ENCODE data around the gene MAMDC4. TPM values are rescaled to one million over a fixed set of nuclear protein-coding genes. Genes with fewer than 3 reads are reported as not detected.

Gene MAMDC4
- total RNA-seq, 1 experiment from 2014 or later: 6.7 TPM

DNA sequence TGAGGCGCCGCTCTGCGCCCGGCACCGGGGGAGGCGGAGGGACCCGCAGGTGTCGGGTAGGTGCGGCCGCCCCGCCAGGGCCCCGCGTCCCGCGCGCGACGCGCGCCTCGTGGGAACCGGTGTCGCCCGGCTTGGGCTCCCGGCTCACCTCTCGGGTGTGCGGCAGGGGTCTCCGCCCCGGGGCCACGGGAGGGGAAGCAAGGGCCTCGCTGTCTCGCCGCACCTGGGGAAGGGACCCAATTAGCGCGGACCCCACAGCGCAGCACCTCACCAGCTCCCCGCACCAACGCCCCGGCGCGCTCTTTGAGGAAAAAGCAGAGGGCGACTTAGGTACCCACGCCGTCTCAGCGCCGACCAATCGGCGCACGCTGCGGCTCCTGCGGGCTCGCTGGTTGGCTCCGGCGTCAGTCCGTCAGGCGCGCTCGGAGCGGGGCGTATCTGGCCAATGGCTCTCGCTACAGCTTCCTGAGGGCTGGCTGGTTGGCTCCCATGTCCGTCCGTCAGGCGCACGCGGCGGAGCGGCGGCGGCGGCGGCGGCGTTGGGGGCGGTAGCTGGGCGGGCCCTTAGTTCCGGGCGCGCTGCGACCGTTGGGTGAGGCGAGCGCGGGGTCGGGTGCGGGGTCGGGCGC lies 33.9 kb downstream of the MAMDC4 start, which contains the start of gene TRAF2 (continued):
- TF ChIP-seq TEAD1 (CRISPR knock-in tag; IDR thresholded peaks at IDR 0.05) (peak; percentile 82), ZNF317 (CRISPR knock-in tag; IDR thresholded peaks at IDR 0.05; ENCODE audit: borderline replicate concordance, low read depth) (no peak), FOXK1 (CRISPR knock-in tag; IDR thresholded peaks at IDR 0.05) (no peak), MYBL2 (CRISPR knock-in tag; IDR thresholded peaks at IDR 0.05) (peak; percentile 60; the same call in 1 of the 2 replicates), IRF2 (CRISPR knock-in tag; IDR thresholded peaks at IDR 0.05; ENCODE audit: borderline replicate concordance, low read depth) (no peak), CREB1 (CRISPR knock-in tag; IDR thresholded peaks at IDR 0.05) (no peak), SMAD3 (CRISPR knock-in tag; IDR thresholded peaks at IDR 0.05; ENCODE audit: borderline replicate concordance) (no peak), CREM (CRISPR knock-in tag; IDR thresholded peaks at IDR 0.05) (peak; percentile 72; the same call in 1 of the 2 replicates), SMAD4 (CRISPR knock-in tag; IDR thresholded peaks at IDR 0.05) (no peak), TEAD4 (CRISPR knock-in tag; IDR thresholded peaks at IDR 0.05) (no peak), ELF4 (CRISPR knock-in tag; IDR thresholded peaks at IDR 0.05; ENCODE audit: low read depth) (no peak; the same call in 1 of the 2 replicates), ZNF138 (CRISPR knock-in tag; conservative IDR thresholded peaks at IDR 0.05) (no peak), GRHL2 (CRISPR knock-in tag; IDR thresholded peaks at IDR 0.05; ENCODE audit: insufficient replicate concordance, severe bottlenecking) (no peak), JAZF1 (CRISPR knock-in tag; IDR thresholded peaks at IDR 0.05) (no peak), RORB (CRISPR knock-in tag; IDR thresholded peaks at IDR 0.05) (no peak), FOXP1 (CRISPR knock-in tag; IDR thresholded peaks at IDR 0.05; ENCODE audit: borderline replicate concordance) (peak; percentile 74; the same call in 1 of the 2 replicates)
- TF ChIP-seq, protein P1, sequence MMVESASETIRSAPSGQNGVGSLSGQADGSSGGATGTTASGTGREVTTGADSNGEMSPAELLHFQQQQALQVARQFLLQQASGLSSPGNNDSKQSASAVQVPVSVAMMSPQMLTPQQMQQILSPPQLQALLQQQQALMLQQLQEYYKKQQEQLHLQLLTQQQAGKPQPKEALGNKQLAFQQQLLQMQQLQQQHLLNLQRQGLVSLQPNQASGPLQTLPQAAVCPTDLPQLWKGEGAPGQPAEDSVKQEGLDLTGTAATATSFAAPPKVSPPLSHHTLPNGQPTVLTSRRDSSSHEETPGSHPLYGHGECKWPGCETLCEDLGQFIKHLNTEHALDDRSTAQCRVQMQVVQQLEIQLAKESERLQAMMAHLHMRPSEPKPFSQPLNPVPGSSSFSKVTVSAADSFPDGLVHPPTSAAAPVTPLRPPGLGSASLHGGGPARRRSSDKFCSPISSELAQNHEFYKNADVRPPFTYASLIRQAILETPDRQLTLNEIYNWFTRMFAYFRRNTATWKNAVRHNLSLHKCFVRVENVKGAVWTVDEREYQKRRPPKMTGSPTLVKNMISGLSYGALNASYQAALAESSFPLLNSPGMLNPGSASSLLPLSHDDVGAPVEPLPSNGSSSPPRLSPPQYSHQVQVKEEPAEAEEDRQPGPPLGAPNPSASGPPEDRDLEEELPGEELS (CRISPR knock-in tag; IDR thresholded peaks at IDR 0.05): peak; percentile 25; the same call in 1 of the 2 replicates
- TF ChIP-seq, protein P2, sequence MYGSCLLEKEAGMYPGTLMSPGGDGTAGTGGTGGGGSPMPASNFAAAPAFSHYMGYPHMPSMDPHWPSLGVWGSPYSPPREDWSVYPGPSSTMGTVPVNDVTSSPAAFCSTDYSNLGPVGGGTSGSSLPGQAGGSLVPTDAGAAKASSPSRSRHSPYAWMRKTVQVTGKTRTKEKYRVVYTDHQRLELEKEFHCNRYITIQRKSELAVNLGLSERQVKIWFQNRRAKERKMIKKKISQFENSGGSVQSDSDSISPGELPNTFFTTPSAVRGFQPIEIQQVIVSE (CRISPR knock-in tag; IDR thresholded peaks at IDR 0.05; ENCODE audit: borderline replicate concordance): no peak
- TF ChIP-seq, protein P3, sequence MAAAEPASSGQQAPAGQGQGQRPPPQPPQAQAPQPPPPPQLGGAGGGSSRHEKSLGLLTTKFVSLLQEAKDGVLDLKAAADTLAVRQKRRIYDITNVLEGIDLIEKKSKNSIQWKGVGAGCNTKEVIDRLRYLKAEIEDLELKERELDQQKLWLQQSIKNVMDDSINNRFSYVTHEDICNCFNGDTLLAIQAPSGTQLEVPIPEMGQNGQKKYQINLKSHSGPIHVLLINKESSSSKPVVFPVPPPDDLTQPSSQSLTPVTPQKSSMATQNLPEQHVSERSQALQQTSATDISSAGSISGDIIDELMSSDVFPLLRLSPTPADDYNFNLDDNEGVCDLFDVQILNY (CRISPR knock-in tag; IDR thresholded peaks at IDR 0.05): peak; percentile 76; the same call in 1 of the 2 replicates
- TF ChIP-seq, protein P4, sequence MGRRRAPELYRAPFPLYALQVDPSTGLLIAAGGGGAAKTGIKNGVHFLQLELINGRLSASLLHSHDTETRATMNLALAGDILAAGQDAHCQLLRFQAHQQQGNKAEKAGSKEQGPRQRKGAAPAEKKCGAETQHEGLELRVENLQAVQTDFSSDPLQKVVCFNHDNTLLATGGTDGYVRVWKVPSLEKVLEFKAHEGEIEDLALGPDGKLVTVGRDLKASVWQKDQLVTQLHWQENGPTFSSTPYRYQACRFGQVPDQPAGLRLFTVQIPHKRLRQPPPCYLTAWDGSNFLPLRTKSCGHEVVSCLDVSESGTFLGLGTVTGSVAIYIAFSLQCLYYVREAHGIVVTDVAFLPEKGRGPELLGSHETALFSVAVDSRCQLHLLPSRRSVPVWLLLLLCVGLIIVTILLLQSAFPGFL (CRISPR knock-in tag; IDR thresholded peaks at IDR 0.05; ENCODE audit: borderline replicate concordance): no peak
- TF ChIP-seq, protein P5, sequence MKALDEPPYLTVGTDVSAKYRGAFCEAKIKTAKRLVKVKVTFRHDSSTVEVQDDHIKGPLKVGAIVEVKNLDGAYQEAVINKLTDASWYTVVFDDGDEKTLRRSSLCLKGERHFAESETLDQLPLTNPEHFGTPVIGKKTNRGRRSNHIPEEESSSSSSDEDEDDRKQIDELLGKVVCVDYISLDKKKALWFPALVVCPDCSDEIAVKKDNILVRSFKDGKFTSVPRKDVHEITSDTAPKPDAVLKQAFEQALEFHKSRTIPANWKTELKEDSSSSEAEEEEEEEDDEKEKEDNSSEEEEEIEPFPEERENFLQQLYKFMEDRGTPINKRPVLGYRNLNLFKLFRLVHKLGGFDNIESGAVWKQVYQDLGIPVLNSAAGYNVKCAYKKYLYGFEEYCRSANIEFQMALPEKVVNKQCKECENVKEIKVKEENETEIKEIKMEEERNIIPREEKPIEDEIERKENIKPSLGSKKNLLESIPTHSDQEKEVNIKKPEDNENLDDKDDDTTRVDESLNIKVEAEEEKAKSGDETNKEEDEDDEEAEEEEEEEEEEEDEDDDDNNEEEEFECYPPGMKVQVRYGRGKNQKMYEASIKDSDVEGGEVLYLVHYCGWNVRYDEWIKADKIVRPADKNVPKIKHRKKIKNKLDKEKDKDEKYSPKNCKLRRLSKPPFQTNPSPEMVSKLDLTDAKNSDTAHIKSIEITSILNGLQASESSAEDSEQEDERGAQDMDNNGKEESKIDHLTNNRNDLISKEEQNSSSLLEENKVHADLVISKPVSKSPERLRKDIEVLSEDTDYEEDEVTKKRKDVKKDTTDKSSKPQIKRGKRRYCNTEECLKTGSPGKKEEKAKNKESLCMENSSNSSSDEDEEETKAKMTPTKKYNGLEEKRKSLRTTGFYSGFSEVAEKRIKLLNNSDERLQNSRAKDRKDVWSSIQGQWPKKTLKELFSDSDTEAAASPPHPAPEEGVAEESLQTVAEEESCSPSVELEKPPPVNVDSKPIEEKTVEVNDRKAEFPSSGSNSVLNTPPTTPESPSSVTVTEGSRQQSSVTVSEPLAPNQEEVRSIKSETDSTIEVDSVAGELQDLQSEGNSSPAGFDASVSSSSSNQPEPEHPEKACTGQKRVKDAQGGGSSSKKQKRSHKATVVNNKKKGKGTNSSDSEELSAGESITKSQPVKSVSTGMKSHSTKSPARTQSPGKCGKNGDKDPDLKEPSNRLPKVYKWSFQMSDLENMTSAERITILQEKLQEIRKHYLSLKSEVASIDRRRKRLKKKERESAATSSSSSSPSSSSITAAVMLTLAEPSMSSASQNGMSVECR (CRISPR knock-in tag; IDR thresholded peaks at IDR 0.05; ENCODE audit: borderline replicate concordance): 0 out of 2 replicates have a peak, but pooled peaks have one; percentile 81
- TF ChIP-seq, protein P6, sequence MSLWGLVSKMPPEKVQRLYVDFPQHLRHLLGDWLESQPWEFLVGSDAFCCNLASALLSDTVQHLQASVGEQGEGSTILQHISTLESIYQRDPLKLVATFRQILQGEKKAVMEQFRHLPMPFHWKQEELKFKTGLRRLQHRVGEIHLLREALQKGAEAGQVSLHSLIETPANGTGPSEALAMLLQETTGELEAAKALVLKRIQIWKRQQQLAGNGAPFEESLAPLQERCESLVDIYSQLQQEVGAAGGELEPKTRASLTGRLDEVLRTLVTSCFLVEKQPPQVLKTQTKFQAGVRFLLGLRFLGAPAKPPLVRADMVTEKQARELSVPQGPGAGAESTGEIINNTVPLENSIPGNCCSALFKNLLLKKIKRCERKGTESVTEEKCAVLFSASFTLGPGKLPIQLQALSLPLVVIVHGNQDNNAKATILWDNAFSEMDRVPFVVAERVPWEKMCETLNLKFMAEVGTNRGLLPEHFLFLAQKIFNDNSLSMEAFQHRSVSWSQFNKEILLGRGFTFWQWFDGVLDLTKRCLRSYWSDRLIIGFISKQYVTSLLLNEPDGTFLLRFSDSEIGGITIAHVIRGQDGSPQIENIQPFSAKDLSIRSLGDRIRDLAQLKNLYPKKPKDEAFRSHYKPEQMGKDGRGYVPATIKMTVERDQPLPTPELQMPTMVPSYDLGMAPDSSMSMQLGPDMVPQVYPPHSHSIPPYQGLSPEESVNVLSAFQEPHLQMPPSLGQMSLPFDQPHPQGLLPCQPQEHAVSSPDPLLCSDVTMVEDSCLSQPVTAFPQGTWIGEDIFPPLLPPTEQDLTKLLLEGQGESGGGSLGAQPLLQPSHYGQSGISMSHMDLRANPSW (CRISPR knock-in tag; conservative IDR thresholded peaks at IDR 0.05; ENCODE audit: low read depth): no peak
- TF ChIP-seq, protein P7, sequence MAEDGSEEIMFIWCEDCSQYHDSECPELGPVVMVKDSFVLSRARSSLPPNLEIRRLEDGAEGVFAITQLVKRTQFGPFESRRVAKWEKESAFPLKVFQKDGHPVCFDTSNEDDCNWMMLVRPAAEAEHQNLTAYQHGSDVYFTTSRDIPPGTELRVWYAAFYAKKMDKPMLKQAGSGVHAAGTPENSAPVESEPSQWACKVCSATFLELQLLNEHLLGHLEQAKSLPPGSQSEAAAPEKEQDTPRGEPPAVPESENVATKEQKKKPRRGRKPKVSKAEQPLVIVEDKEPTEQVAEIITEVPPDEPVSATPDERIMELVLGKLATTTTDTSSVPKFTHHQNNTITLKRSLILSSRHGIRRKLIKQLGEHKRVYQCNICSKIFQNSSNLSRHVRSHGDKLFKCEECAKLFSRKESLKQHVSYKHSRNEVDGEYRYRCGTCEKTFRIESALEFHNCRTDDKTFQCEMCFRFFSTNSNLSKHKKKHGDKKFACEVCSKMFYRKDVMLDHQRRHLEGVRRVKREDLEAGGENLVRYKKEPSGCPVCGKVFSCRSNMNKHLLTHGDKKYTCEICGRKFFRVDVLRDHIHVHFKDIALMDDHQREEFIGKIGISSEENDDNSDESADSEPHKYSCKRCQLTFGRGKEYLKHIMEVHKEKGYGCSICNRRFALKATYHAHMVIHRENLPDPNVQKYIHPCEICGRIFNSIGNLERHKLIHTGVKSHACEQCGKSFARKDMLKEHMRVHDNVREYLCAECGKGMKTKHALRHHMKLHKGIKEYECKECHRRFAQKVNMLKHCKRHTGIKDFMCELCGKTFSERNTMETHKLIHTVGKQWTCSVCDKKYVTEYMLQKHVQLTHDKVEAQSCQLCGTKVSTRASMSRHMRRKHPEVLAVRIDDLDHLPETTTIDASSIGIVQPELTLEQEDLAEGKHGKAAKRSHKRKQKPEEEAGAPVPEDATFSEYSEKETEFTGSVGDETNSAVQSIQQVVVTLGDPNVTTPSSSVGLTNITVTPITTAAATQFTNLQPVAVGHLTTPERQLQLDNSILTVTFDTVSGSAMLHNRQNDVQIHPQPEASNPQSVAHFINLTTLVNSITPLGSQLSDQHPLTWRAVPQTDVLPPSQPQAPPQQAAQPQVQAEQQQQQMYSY (CRISPR knock-in tag; IDR thresholded peaks at IDR 0.05): no peak
